GM18517 (cell line): ENCODE results near the gene CD300LB.
"Not testable (repeated sequence)": the region's sequence is repeated elsewhere in the genome, so short reads cannot be mapped to it uniquely, and the experiment has no call there.

Experiments
- ATAC-seq: cut with Tn5 transposase; IDR thresholded peaks from one replicate; pipeline ENCODE4 v1.9.1; 2021; ENCODE audit warnings: mild to moderate bottlenecking, moderate library complexity; ENCODE audit not compliant: unreplicated experiment

Gene CD300LB

GRCh38 chr17:74527081-74527480 is 4.2 kb downstream of the CD300LB start:
- ATAC-seq = no peak

DNA sequence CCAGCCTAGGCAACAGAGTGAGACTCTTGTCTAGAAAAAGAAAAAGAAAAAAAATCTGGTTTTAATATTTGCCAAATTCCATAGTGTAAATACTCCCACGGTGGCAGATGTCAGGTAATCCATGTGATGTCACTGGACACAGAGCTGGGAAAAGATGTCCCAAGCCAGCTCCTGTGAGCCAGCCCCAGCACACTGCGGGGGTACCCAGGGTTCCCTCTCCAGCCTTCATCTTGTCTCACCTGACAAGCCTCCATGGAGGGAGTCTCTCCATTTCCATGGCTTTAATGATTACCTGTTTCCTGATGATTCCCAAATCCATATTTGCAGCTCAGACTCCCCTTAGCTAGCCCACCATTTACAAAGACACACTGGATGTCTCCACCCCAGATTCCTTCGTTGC is 4.6 kb downstream of the CD300LB start:
- ATAC-seq = no peak

DNA sequence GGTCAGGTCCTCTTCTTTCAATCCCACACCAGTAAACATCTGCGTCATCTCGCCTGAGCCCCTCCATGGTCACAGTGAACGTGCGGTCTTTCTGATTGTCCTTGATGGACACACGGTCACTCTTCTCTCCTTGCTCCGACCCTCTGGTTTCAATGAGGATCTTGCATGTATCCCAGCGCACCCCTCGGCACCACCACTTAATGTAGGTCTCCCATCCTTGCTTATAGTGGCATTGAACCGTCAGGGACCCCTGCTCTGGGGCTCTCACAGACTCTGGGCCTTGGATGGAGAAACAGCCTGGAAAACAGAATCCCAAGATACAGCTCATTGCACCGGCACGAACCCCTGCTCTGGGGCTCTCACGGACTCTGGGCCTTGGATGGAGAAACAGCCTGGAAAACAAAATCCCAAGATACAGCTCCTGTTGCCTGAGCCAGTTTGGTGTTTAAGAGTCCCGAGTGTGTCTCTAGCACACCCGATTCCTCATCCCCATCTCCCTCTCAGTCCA is 5.4 kb downstream of the CD300LB start:
- no peak for ATAC-seq

DNA sequence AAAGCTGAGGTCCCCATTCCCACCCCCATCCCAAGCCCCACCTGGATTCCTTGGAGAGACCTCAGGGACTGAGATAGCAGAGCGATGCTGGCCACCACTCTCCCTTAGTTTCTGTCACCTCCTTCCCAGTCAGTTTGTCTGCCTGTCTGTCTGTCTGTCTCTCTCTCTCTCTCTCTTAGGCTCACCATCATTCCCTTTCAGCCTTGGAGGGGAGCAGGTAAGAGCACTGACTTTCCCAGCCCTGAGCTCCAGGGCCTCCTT is 5.9 kb downstream of the CD300LB start:
- ATAC-seq = no peak

- ATAC-seq = no peak
These were observed 6.4 kb downstream of the CD300LB start for GRCh38 chr17:74524653-74525464.

DNA sequence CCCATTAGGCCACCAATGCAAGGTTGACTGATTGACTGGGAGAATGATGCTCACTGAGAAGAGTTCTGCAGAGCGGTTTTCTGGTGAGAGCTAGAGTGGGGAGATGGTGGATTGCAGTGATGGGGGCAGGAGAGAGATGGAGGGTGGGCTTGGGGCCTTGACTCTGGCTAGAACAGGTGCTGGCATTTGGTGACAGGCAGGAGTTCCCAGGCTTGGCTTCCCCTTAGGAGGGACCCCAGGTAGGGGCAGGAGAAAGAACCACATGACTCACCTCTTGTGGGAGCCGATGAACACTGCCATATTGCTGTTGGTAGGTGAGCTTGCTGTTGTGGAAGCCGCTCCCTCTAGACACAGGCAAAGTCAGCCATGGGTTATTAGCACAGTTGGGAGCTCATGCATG is 8.0 kb downstream of the CD300LB start:
- ATAC-seq = no peak

GRCh38 chr17:74522381-74523105 is 8.7 kb downstream of the CD300LB start:
- no peak for ATAC-seq

DNA sequence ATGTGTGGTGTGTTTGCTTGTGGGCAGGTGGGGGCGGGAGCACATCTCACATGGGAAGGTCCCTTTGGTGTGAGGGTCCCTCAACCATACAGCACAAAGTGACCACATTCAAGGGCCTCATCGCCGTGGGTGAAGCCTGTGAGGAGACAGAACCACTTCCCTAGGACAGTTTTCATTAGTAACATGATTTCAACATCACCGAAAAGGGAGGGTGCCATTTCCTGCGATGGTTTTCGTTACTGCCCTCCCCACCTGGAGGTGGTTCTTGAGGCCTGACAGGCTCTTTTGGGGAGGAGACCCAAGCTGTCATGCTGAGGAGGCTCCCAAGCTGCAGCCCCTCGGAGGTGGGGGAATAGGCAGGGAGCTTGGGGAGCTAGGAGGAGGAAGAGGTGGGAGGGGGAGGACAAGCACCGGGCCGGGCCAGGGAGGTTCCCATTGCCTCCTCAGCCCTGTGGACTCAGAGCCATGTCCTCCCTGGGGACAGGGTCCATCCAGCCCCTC is 9.5 kb downstream of the CD300LB start:
- ATAC-seq = no peak

DNA sequence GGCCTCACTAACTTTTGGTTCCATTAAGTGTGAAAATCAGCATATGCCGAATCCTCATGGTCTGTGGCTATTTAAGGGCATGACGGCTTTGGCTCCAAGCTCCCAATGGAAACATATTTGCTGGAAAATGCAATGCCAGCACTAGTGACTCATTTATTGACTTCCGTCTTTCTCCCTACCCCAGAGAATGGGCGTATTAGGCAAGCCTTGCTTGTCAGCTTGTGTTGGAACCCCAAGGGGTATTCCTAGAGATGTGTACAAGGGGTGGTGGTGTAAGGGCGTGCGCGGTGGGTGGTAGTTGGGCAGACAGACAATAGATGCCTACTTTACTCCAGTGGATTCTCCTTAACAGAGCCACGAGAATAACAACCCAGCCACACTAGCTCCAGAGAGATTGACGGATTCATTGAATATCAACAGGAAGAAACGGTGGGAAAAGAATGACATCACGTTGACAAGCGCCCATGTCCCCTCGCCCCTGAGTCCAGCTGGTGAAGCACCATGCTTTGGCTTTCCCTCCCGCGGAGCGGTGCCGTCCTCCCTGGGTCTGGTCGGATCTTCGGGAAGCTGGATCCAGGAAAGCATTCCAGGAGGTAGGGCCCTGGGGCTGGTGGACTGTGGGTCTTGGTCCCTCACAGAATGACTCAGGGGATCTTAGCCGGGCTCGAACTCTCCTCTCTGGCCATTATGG is 10.3 kb downstream of the CD300LB start:
- ATAC-seq = no peak

GRCh38 chr17:74520016-74520434 is 11.2 kb downstream of the CD300LB start:
- no peak for ATAC-seq

GRCh38 chr17:74518413-74518981 is 12.8 kb downstream of the CD300LB start:
- ATAC-seq = not testable (repeated sequence)

- ATAC-seq = no peak
These were observed 14.5 kb downstream of the CD300LB start for GRCh38 chr17:74516561-74517328.

DNA sequence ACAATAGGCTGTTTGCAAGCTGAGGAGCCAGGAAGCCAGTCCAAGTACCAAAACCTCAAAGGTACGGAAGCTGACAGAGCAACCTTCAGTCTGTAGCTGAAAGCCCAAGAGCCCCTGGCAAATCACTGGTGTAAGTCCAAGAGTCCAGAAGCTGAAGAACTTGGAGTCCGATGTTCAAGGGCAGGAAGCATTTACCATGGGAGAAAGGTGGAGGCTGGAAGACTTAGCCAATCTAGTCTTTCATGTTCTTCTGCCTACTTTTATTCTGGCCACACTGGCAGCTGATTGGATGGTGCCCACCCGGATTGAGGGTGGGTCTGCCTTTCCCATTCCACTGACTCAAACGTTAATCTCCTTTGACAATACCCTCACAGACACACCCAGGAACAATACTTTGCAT is 15.3 kb downstream of the CD300LB start:
- no peak for ATAC-seq

DNA sequence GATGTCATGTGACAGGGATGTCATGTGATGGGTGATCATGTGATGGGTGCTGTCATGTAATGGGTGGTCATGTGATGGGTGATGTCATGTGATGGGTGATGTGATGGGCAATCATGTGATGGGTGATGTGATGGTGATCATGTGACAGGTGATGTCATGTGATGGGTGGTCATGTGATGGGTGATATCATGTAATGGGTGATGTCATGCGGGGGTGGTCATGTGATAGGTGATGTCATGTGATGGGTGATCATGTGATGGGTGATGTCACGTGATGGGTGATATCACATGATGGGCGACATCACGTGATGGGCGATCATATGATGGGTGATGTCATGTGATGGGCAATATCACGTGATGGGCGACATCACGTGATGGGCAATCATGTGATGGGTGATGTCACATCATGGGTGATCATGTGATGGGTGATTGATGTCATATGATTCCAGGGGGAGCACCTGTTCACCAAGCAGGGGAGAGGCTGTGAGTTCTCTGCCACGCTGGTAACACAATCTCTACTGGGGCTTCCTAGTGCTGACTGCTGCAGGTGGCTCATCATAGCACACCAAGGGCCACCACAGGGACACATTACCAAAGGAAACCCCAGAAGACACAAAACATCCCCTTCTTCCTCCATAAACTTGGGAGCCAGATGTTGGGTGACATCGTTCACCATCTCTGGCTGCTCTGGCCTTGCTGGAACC is 16.5 kb downstream of the CD300LB start:
- no peak for ATAC-seq

GRCh38 chr17:74513987-74514631 is 17.2 kb downstream of the CD300LB start:
- ATAC-seq = no peak

DNA sequence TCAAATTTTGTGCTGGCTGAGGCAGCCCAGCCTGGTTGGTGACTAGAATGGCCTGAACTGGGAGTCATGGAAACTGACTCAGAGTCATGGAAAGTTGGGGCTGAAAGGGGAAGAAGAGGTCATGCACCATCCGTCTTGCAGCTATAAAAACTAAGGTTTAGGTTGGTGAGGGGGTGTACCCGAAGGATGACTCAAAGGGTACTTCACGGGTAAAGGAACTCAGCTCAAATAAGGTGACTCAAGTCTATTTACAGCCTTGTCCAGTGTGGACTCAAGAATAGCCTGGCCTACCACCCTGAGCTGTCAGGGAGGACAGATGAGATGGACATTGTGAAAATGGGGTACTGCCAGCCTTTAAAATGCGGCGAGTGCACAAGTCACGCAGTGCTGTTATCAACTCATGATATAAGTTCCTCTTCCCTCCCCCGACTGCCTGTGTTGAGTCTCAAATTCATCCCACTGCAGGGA is 18.6 kb downstream of the CD300LB start:
- peak; percentile 48 for ATAC-seq

DNA sequence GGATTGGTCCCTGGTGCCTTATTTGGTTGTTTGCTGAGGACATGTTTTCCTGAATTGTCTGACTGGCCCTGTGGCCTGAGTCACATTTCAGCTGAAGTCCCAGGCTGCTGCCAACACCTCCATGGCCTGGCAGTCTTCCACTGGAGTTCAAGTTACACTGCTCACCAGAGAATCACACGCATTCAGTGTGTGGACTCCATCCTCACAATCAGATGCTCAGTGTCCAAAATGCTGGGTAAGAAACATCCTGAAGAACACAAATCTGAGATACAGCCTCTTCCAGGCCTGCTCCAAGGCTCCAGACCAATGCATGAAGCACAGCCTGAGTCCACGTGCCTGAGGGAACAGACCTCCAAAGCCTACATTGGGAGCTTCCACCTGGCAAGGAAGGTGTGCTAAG is 19.2 kb downstream of the CD300LB start:
- no peak for ATAC-seq

- no peak for ATAC-seq
These were observed 23.1 kb downstream of the CD300LB start for GRCh38 chr17:74508156-74508555.

GRCh38 chr17:74503949-74504348 is 27.3 kb downstream of the CD300LB start:
- not testable (repeated sequence) for ATAC-seq
